AG09309 (cell line): ENCODE measurements around the gene HACL1.

Experiments
- DNase-seq: peaks from one replicate; pipeline ENCODE4 v3.0.0-alpha.2; 2010; ENCODE audit warnings: low read depth
- H3K4me3 ChIP-seq: 2 replicates; pipeline ENCODE4 v1.5.1; 2011; ENCODE audit warnings: mild to moderate bottlenecking, low read depth, low read length, moderate library complexity; ENCODE audit not compliant: control insufficient read depth
- CTCF ChIP-seq: IDR thresholded peaks from 2 replicates; pipeline ENCODE4 v1.5.1; 2011; ENCODE audit warnings: mild to moderate bottlenecking, low read depth, low read length, inconsistent platforms; ENCODE audit not compliant: insufficient read depth, control insufficient read depth; ENCODE audit errors: missing control alignments

The HACL1 gene

GRCh38 chr3:15595955-15596354 is 5.4 kb downstream of the HACL1 start:
- TF ChIP-seq CTCF, result no peak
- no peak for DNase-seq
- no peak overlapping the region for H3K4me3 ChIP-seq

GRCh38 chr3:15592968-15593367 is 8.4 kb downstream of the HACL1 start:
- DNase-seq, result no peak
- no peak overlapping the region for H3K4me3 ChIP-seq
- no peak for TF ChIP-seq CTCF

GRCh38 chr3:15591928-15592327 is 9.4 kb downstream of the HACL1 start:
- no peak for TF ChIP-seq CTCF
- DNase-seq, result no peak
- H3K4me3 ChIP-seq, result no peak overlapping the region

GRCh38 chr3:15591242-15591641 is 10.1 kb downstream of the HACL1 start:
- no peak for DNase-seq
- H3K4me3 ChIP-seq, result no peak overlapping the region
- TF ChIP-seq CTCF, result no peak

- H3K4me3 ChIP-seq, result no peak overlapping the region
- DNase-seq, result no peak
- no peak for TF ChIP-seq CTCF
Measured at GRCh38 chr3:15585111-15585845, 16.1 kb downstream of the HACL1 start.

GRCh38 chr3:15581471-15582394 is 19.6 kb downstream of the HACL1 start:
- no peak for TF ChIP-seq CTCF
- no peak overlapping the region for H3K4me3 ChIP-seq
- DNase-seq, result no peak
